GM12878 (cell line): ENCODE measurements around the gene ATP4A.

Experiments used
- WRNIP1 ChIP-seq: IDR thresholded peaks from 2 replicates; pipeline ENCODE4 v1.6.1; 2011; ENCODE audit warnings: low read depth, low read length, improper control_type of control experiment, borderline replicate concordance
- TF ChIP-seq, protein P1 (sequence below): IDR thresholded peaks from 2 replicates; pipeline ENCODE4 v1.6.1; 2012; ENCODE audit warnings: mild to moderate bottlenecking, low read depth, low read length

DNA sequence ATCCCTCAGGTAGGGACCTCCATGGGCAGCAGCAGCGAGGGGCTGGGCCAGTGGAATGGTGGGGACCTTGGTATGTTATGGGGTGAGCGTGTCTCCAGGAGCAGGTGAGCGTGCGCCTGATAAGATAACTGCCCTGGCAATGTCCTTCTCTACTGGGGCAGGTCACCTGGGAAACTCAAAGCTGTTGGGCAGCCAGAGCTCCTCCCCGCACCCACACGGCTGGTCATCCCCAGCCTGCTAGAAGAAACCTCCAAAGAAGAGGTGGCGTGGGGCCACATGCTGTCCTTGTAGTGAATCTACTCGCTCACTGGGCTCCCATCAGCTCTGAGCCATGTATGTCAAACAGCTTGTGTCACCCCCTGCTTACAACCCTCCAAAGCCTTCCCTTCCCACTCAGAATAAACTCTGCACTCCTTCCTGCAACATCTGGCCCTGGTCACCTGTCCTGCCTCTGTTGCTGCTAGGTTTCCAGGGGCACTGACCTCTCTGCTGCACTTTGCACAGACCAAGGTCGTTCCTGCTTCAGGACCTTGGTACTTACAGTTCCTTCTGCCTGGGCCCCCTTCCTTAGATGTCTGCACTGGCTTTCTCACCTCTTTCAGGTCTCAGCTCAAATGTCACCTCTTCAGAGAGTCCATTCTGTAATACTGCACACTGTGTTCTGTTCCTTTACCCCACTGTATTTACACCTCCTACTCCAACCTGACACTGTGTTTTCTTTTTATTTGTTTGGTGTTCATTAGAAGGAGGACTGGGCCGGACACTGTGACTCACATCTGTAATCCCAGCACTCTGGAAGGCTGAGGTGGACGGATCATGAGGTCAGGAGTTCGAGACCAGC is 1.8 kb upstream of the ATP4A start:
- TF ChIP-seq WRNIP1, result no peak
- TF ChIP-seq, protein P1, sequence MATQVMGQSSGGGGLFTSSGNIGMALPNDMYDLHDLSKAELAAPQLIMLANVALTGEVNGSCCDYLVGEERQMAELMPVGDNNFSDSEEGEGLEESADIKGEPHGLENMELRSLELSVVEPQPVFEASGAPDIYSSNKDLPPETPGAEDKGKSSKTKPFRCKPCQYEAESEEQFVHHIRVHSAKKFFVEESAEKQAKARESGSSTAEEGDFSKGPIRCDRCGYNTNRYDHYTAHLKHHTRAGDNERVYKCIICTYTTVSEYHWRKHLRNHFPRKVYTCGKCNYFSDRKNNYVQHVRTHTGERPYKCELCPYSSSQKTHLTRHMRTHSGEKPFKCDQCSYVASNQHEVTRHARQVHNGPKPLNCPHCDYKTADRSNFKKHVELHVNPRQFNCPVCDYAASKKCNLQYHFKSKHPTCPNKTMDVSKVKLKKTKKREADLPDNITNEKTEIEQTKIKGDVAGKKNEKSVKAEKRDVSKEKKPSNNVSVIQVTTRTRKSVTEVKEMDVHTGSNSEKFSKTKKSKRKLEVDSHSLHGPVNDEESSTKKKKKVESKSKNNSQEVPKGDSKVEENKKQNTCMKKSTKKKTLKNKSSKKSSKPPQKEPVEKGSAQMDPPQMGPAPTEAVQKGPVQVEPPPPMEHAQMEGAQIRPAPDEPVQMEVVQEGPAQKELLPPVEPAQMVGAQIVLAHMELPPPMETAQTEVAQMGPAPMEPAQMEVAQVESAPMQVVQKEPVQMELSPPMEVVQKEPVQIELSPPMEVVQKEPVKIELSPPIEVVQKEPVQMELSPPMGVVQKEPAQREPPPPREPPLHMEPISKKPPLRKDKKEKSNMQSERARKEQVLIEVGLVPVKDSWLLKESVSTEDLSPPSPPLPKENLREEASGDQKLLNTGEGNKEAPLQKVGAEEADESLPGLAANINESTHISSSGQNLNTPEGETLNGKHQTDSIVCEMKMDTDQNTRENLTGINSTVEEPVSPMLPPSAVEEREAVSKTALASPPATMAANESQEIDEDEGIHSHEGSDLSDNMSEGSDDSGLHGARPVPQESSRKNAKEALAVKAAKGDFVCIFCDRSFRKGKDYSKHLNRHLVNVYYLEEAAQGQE, result no peak
